Activated CD4-positive, alpha-beta memory T cell treated with anti-CD3 and anti-CD28 coated beads for 36 hours (primary cell): ENCODE data around the gene C9orf85. TPM values are rescaled to one million over a fixed set of nuclear protein-coding genes. Genes with fewer than 3 reads are reported as not detected.
"Not testable (repeated sequence)": the region's sequence is repeated elsewhere in the genome, so short reads cannot be mapped to it uniquely, and the experiment has no call there.

ENCODE experiments used
- CTCF ChIA-PET: fragments of 350-600 bp; sonication (Branson Sonifier 250); formaldehyde crosslinking; loops from one replicate; lab custom pipeline; 2021; ENCODE audit warnings: antibody characterized with exemption, inconsistent platforms; lab: Charles Lee
- POLR2A ChIA-PET: fragments of 350-600 bp; sonication (Branson Sonifier 250); formaldehyde crosslinking; loops from one replicate; lab custom pipeline; 2021; ENCODE audit warnings: antibody characterized with exemption; lab: Charles Lee
- DNase-seq: peaks from one replicate; pipeline ENCODE4 v3.0.0-alpha.2; 2020
- H3K27ac Mint-ChIP-seq: one replicate; pipeline ENCODE4 v1.8.0; 2021; ENCODE audit warnings: mixed read lengths
- H3K27me3 Mint-ChIP-seq: one replicate; pipeline ENCODE4 v1.8.0; 2021; ENCODE audit warnings: mixed read lengths
- H3K36me3 Mint-ChIP-seq: one replicate; pipeline ENCODE4 v1.8.0; 2021; ENCODE audit warnings: mixed read lengths
- H3K4me1 Mint-ChIP-seq: one replicate; pipeline ENCODE4 v1.8.0; 2021; ENCODE audit warnings: low read depth, mixed read lengths
- H3K4me3 Mint-ChIP-seq: one replicate; pipeline ENCODE4 v1.8.0; 2021; ENCODE audit warnings: mild to moderate bottlenecking, mixed read lengths
- H3K9me3 Mint-ChIP-seq: one replicate; pipeline ENCODE4 v1.8.0; 2021; ENCODE audit warnings: mixed read lengths
- intact Hi-C: fragments of 100-400 bp; cut with micrococcal nuclease; formaldehyde crosslinking; loops from one replicate; pipeline ENCODE4 v1.15.1; 2023
- total RNA-seq, 2 experiments: library from RNA; stranded (reverse); gene quantifications; one replicate each; pipeline ENCODE4 v1.2.3, GENCODE V29; 2021

The C9orf85 gene
- total RNA-seq, 2 experiments from 2014 or later = 7.3 to 7.5 TPM

DNA sequence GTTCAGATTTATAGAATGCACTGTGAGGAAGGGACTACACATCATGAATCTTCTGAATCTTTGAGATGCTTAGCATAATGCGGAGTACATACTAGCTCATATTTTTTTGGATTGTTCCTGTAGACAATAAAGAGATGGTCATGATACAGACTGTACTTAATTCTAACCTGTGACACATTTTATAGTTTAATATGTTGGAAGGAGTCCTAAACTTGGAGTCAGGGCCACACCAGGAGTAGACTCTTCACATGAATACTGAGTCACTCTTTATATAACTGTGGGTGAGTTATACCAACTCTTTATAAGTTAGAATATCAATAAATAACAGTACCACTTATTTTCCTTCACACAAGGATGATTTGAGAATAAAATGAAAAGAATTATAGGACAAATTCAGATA is 16.9 kb downstream of the C9orf85 start:
- ChIA-PET CTCF (interaction anchor here (0.6 to 0.7 kb wide), 2 partner anchors 28 to 121 kb away, joined by 3 read pairs; no protein-coding TSS in a partner anchor), POLR2A (no interaction called here)
- H3K4me1 Mint-ChIP-seq = no peaks in the 10 kb centered on the region
- no peaks in the 10 kb centered on the region for H3K9me3 Mint-ChIP-seq
- no peak for DNase-seq
- no peak overlapping the region for H3K4me3 Mint-ChIP-seq
- no peaks in the 10 kb centered on the region for H3K27me3 Mint-ChIP-seq
- intact Hi-C loops = no loop called here
- H3K36me3 Mint-ChIP-seq = peaks cover 13% of the 10 kb centered on the region
- H3K27ac Mint-ChIP-seq = no peak overlapping the region

DNA sequence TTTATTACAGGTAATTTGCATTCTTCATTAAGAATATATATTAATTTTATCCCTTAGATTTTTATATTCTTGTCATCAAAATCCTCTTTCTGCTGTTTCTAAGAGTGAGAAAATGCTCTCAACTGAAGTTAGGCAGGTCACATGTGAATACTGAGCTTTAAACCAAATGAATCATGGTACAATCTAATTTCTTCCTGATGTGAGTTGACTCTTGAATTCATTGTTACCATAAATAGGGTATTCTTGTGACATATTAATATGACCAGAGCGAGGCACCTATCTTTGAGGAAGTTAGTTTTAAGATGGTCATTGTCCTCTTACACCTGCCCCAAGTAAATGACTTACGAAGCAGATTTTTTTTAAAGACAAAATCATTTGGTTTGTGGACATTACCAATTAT is 17.4 kb downstream of the C9orf85 start:
- CTCF ChIA-PET = no interaction called here
- Mint-ChIP-seq H3K27ac (no peak overlapping the region), H3K4me3 (no peak overlapping the region), H3K4me1 (no peaks in the 10 kb centered on the region), H3K9me3 (no peaks in the 10 kb centered on the region), H3K36me3 (peaks cover 13% of the 10 kb centered on the region), H3K27me3 (no peaks in the 10 kb centered on the region)
- intact Hi-C loops = no loop called here
- POLR2A ChIA-PET = no interaction called here
- DNase-seq = no peak

DNA sequence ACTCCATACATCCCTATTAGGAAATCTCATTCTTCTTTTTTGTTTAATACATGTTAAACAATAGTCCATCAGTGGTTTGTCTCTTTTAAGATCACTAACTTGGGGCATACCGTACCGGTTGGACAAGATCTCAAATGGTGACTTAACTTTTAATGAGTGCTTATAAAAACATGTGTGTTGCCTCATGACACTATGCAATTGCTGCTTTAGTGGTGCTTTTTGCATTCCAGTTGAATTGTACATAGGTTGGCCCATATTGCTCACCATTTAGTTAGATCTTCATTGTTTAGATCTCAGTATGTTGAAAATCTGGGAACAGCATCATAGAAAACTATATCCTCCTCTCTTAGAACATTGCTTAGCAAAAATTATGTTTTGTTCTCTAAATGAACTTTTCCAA is 17.8 kb downstream of the C9orf85 start:
- Mint-ChIP-seq H3K4me3 (no peak overlapping the region), H3K27ac (no peak overlapping the region), H3K9me3 (no peaks in the 10 kb centered on the region), H3K27me3 (no peaks in the 10 kb centered on the region), H3K36me3 (peaks cover 10% of the 10 kb centered on the region), H3K4me1 (no peaks in the 10 kb centered on the region)
- intact Hi-C loops = no loop called here
- DNase-seq = no peak
- CTCF ChIA-PET = no interaction called here
- POLR2A ChIA-PET = no interaction called here

DNA sequence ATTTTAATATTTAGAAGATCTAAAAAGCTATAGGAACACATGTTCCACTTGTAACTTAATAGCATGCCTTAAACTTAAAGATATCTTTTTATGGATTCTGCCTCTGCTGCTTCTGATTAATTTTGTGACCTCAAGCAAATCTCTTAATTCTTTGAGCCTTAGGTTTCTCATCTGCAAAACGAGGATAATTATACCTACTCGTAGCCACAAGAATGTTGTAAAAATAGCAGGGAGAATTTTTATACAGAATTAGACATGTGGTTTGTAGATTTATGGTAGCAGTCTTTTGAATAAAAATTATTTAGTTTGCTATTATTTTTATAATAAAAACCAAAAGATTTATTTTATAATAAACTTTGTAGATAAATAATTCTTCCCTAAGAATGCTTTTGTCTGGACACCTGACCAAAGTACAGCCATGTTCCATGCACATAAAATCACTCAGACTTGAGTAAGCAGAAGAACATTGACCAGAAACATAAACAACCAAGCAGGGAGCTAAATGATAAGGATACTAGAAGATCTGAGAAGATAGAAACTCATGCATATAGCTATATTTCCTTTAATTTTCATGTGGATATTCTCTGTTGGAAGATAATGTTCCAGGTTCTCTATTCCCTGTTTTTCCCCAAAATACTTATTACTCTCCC is 18.5 kb downstream of the C9orf85 start:
- H3K27ac Mint-ChIP-seq = no peak overlapping the region
- ChIA-PET CTCF (no interaction called here), POLR2A (no interaction called here)
- H3K9me3 Mint-ChIP-seq = no peaks in the 10 kb centered on the region
- intact Hi-C loops = no loop called here
- no peak for DNase-seq
- H3K4me1 Mint-ChIP-seq = no peaks in the 10 kb centered on the region
- no peaks in the 10 kb centered on the region for H3K27me3 Mint-ChIP-seq
- peaks cover 9% of the 10 kb centered on the region for H3K36me3 Mint-ChIP-seq
- no peak overlapping the region for H3K4me3 Mint-ChIP-seq

DNA sequence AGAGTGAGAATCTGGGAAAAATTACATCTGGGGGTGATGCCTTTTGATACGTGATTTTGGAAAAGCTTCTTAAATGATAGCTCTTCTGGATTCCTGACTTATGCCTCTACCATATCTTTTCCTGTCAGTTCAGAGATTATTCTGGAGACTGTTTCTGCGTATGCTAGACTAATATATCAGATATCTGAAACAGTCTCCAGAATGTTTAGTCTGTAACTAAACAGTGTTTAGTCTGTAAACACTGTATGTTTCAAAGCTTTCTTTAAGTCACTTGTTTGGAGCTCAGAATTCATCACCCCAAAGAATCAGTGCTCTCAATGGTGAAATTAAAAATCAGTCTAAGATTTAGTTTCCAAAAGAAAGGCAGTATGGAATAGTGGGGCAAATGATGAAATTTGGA is 19.7 kb downstream of the C9orf85 start:
- Mint-ChIP-seq H3K36me3 (peaks cover 9% of the 10 kb centered on the region), H3K27ac (no peak overlapping the region), H3K4me3 (no peak overlapping the region), H3K9me3 (no peaks in the 10 kb centered on the region), H3K27me3 (no peaks in the 10 kb centered on the region), H3K4me1 (peaks cover 4% of the 10 kb centered on the region)
- ChIA-PET CTCF (no interaction called here), POLR2A (no interaction called here)
- no peak for DNase-seq
- intact Hi-C loops = no loop called here

DNA sequence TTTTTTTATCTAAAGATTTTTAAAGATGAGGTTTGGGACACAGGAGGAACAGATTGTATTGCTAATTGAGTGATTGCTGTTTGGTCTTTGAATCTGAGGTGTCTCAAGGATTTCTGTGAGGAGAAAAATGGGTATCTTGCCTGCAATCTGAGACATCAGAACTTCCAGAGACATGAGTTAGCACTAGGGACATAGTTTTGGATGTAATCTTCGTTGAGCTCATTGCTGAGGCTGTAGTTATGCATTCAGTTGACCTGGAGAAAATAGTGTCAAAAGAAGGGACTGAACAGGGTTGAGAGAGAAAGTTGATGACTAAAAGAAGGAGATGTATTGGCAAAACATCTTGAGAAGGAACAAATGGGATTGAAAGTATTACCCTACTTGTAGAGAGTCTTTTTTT is 24.6 kb downstream of the C9orf85 start:
- Mint-ChIP-seq H3K4me3 (no peak overlapping the region), H3K9me3 (no peaks in the 10 kb centered on the region), H3K27me3 (no peaks in the 10 kb centered on the region), H3K4me1 (peaks cover 9% of the 10 kb centered on the region), H3K36me3 (peaks cover 8% of the 10 kb centered on the region), H3K27ac (no peak overlapping the region)
- intact Hi-C loops = no loop called here
- POLR2A ChIA-PET = no interaction called here
- CTCF ChIA-PET = no interaction called here
- DNase-seq = no peak

DNA sequence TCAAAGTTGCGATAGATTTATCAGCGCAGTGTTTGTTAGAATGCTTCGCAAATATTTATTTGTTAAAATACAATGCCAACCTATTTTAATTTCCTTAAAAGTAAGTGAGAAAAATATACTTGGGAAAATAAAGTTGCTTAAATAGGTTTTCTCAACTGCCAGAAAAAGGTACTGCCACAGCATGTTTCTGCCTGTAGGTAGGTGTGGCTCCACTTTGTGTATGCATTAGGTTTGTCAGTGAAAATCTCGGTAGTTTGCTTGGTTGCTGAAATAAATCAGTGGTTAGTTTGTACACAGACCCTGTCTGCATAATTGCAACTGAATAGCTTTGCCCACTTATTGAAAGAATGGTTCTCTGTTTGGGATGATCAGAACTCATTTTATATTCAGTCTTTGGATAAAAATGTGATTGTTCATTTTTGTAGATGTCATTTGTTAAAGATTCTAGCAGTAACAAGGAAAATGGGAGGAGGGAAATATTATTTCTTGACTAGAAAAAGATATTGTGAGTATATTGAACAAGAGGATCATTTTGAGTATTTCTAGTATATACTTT is 25.7 kb downstream of the C9orf85 start:
- Mint-ChIP-seq H3K4me1 (peaks cover 9% of the 10 kb centered on the region), H3K9me3 (no peaks in the 10 kb centered on the region), H3K27me3 (no peaks in the 10 kb centered on the region), H3K27ac (no peak overlapping the region), H3K36me3 (peaks cover 5% of the 10 kb centered on the region), H3K4me3 (no peak overlapping the region)
- CTCF ChIA-PET = interaction anchor here (0.6 kb wide), 1 partner anchor 118 kb away, joined by 3 read pairs; no protein-coding TSS in a partner anchor
- DNase-seq = no peak
- intact Hi-C loops = no loop called here
- POLR2A ChIA-PET = no interaction called here

DNA sequence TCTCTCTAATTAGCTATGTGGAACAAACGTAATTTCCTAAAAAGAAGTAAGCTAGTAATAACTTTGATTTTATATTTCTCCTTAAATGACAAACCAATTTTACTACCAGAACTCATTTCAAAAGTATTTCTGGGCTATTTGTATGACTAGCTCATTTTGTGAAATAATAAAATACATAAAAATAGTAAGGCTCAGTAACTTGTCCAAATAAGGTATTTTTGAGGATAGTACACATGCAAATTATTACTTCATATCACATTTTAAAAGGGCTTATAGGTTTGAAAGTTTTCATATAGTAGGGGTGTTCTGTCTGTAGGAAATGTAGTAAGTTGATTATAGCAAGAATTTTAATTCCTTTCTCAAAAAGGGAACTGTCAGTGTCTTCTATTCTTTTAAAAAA is 26.5 kb downstream of the C9orf85 start:
- no peak overlapping the region for H3K27ac Mint-ChIP-seq
- ChIA-PET CTCF (no interaction called here), POLR2A (no interaction called here)
- H3K4me1 Mint-ChIP-seq = peaks cover 9% of the 10 kb centered on the region
- DNase-seq = no peak
- intact Hi-C loops = no loop called here
- no peak overlapping the region for H3K4me3 Mint-ChIP-seq
- H3K27me3 Mint-ChIP-seq = no peaks in the 10 kb centered on the region
- H3K36me3 Mint-ChIP-seq = peaks cover under 1% of the 10 kb centered on the region
- no peaks in the 10 kb centered on the region for H3K9me3 Mint-ChIP-seq

DNA sequence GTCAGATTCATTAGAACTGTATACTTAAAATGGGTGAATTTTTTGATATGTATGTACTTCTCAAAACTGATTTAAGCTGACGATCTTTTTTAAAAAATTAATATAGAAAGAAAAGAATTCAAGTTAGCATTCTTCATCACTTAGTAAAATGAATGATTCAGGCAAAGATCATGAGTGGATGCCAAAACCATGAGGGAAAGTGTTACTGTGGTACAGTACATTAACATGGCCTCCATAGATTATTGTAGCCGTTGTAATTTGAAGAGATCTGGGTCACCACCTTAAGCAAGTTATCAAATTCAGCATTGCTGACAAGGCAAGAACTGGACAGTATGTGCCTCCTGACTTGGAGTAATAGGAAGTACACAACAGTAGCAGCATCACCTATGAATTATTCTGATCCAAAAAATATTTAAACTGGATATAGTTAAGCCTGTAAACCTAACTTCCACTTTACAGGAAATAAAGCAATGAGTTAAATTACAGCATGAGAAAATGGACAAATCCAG is 29.7 kb downstream of the C9orf85 start:
- CTCF ChIA-PET = no interaction called here
- POLR2A ChIA-PET = no interaction called here
- DNase-seq = no peak
- Mint-ChIP-seq H3K27me3 (no peaks in the 10 kb centered on the region), H3K36me3 (no peaks in the 10 kb centered on the region), H3K9me3 (no peaks in the 10 kb centered on the region), H3K27ac (no peak overlapping the region), H3K4me3 (no peak overlapping the region), H3K4me1 (peaks cover 5% of the 10 kb centered on the region)
- intact Hi-C loops = no loop called here

DNA sequence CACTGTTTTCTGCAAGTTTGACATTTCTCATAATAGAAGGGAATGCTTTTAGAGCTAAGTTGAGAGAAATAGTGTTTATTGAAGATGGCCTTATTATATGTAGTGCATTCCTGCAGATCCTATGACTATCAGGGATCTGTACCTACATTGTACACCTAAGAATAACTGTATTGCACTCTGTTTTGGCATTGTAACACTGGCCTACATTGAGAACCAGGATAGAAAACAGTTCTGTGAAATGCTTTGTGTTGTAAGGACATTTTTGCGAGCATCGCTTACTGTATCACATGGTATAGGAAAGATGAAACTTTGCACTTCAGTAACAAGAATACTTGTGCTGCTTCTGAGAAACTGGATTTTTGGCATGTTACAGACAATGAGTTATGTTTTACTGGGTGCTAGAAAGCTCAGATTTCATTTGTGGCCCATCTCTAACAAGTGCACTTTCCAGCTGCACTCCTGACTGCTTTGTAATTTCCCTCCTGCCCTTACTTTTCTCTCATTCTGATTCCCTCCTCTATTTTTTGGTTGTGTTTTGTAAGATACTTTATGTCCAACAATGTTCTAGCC is 30.6 kb downstream of the C9orf85 start:
- Mint-ChIP-seq H3K4me1 (peaks cover 5% of the 10 kb centered on the region), H3K27ac (no peak overlapping the region), H3K27me3 (no peaks in the 10 kb centered on the region), H3K9me3 (no peaks in the 10 kb centered on the region), H3K4me3 (no peak overlapping the region), H3K36me3 (no peaks in the 10 kb centered on the region)
- ChIA-PET CTCF (interaction anchor here (0.6 kb wide), 1 partner anchor 1053 kb away, joined by 3 read pairs; no protein-coding TSS in a partner anchor), POLR2A (no interaction called here)
- no peak for DNase-seq
- intact Hi-C loops = no loop called here

DNA sequence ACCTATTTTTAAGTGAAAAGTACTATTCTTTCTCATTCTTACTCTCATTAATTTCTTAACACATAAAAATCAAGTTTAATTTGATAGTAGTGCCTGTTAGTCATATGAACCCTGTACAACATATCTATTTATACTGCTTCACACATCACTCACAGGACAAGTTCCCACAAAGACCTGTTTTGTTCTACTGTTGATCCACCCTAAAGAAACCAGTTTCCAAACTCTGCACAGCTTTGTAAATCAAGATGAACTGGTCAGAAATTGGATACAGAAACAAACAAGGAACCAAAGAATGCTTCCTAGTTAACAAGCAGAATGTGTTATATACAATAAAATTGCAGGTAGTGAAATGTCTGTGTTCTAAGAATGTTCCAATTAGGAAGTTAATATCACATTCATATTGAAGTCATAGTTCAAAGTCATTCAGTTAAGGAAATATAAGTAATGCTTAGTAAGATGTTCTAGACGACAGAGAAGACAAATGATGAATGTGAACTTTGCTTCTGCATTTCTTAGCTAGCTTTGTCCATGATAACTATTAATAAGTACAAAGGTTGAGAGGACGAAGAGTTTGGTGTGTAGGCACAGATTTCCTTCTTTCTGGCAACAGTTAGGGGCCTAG is 33.4 kb downstream of the C9orf85 start:
- peaks cover 7% of the 10 kb centered on the region for H3K36me3 Mint-ChIP-seq
- no peaks in the 10 kb centered on the region for H3K27me3 Mint-ChIP-seq
- ChIA-PET CTCF (no interaction called here), POLR2A (no interaction called here)
- intact Hi-C loops = no loop called here
- no peak overlapping the region for H3K4me3 Mint-ChIP-seq
- no peaks in the 10 kb centered on the region for H3K4me1 Mint-ChIP-seq
- DNase-seq = no peak
- no peaks in the 10 kb centered on the region for H3K9me3 Mint-ChIP-seq
- H3K27ac Mint-ChIP-seq = no peak overlapping the region

DNA sequence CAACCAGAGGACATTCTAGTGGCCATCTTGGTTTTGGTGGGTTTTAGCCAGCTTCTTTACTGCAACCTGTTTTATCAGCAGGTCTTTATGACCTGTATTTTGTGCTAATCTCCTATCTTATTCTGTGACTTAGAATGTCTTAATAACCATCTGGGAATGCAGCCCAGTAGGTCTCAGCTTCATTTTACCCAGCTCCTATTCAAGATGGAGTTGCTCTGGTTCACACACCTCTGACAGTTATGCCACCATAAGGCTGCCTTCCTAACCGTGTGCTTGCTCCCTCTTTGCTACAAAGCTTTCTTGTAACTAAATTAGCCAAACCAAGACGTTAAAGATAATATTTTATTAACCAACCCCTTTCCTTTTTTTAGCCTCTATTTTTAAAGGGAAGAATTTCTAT is 43.2 kb downstream of the C9orf85 start:
- H3K9me3 Mint-ChIP-seq, H3K36me3 Mint-ChIP-seq, H3K27me3 Mint-ChIP-seq, H3K27ac Mint-ChIP-seq, H3K4me1 Mint-ChIP-seq, H3K4me3 Mint-ChIP-seq, DNase-seq, CTCF ChIA-PET, intact Hi-C loops: not testable (repeated sequence)
- POLR2A ChIA-PET = interaction anchor here (0.7 kb wide), 1 partner anchor 64 kb away, joined by 3 read pairs; no protein-coding TSS in a partner anchor
